Duodenal mucosa (tissue), 2 donors: Measurements from ENCODE around the gene WDFY3.
A peak's percentile ranks its signal among the peaks of the same experiment; 100 is the strongest.

Experiments
- H3K27ac ChIP-seq: one replicate; pipeline ENCODE4 v1.7.0; 2013; ENCODE audit warnings: low read depth, low read length
- H3K27me3 ChIP-seq, 2 donors: one replicate each; pipeline ENCODE4 v1.7.0; 2013; ENCODE audit warnings: low read length in 2 of 2, control low read depth in 1 of 2; ENCODE audit not compliant: insufficient read depth in 2 of 2, control insufficient read depth in 1 of 2
- H3K36me3 ChIP-seq, 2 donors: one replicate each; pipeline ENCODE4 v1.7.0; 2013; ENCODE audit warnings: low read length in 2 of 2, control low read depth in 1 of 2; ENCODE audit not compliant: insufficient read depth in 2 of 2, control insufficient read depth in 1 of 2
- H3K4me1 ChIP-seq, 2 donors: one replicate each; pipeline ENCODE4 v1.7.0; 2013; ENCODE audit warnings: low read length in 2 of 2, control low read depth in 1 of 2; ENCODE audit not compliant: insufficient read depth in 2 of 2, control insufficient read depth in 1 of 2
- H3K4me3 ChIP-seq, 2 donors: one replicate each; pipeline ENCODE4 v1.7.0; 2013; ENCODE audit warnings: low read length in 2 of 2, low read depth in 1 of 2
- H3K9ac ChIP-seq, 2 donors: one replicate each; pipeline ENCODE4 v1.7.0; 2013; ENCODE audit warnings: low read length in 2 of 2, low read depth in 1 of 2
- H3K9me3 ChIP-seq, 2 donors: one replicate each; pipeline ENCODE4 v1.7.0; 2013; ENCODE audit warnings: low read length in 2 of 2, control low read depth in 1 of 2; ENCODE audit not compliant: control insufficient read depth in 1 of 2

WDFY3 gene, protein sequence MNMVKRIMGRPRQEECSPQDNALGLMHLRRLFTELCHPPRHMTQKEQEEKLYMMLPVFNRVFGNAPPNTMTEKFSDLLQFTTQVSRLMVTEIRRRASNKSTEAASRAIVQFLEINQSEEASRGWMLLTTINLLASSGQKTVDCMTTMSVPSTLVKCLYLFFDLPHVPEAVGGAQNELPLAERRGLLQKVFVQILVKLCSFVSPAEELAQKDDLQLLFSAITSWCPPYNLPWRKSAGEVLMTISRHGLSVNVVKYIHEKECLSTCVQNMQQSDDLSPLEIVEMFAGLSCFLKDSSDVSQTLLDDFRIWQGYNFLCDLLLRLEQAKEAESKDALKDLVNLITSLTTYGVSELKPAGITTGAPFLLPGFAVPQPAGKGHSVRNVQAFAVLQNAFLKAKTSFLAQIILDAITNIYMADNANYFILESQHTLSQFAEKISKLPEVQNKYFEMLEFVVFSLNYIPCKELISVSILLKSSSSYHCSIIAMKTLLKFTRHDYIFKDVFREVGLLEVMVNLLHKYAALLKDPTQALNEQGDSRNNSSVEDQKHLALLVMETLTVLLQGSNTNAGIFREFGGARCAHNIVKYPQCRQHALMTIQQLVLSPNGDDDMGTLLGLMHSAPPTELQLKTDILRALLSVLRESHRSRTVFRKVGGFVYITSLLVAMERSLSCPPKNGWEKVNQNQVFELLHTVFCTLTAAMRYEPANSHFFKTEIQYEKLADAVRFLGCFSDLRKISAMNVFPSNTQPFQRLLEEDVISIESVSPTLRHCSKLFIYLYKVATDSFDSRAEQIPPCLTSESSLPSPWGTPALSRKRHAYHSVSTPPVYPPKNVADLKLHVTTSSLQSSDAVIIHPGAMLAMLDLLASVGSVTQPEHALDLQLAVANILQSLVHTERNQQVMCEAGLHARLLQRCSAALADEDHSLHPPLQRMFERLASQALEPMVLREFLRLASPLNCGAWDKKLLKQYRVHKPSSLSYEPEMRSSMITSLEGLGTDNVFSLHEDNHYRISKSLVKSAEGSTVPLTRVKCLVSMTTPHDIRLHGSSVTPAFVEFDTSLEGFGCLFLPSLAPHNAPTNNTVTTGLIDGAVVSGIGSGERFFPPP (N-terminal part only)

DNA sequence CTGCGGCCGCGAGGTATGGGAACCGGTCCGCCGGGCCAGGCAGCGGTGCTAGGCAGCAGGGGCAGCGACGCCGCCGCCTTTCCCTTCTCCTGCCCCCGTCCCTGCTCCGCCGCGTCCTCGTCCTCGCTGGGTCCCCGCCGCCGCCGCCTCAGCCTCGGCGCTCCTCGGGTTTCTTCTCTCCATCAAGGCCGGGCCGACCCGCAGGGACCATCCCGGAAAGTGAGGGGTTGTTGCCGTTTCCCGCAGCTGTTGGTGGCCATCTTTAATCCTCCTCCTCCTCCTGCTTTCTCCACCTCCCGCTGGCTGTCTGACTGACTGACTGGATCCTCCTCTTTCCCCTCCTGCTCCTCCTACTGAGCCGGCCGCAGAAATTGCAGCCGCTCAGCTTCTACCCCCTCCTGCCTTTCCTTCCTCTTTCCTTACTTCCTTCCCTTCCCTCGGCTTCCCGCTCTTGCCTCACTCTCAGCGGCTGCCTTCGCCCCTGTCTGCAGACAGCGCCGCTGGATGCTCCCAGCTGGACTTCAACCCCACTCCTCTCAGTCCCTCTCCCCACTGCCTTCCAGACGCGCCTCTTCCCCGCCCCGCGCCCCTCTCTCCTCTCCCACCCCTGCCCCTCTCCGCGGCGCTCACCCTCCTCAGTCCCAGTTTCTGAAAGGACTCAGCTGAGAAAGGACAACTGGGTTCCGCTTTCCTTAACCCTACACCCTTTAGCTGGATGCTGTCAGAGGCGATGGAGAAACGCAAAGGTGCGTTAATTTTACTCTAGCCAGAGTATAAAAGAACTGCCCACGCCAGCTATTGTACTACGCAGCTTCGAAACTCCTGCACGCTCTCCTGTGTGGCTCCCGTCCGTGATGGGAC is at the start of gene WDFY3:
Gene WDFY3, minus strand, starts transcription at position 309 of the 861 bp plus-strand sequence. CDS start 106,099 bp downstream, outside the sequence.
- H3K4me1 ChIP-seq, result peaks cover 7 to 14% of the 10 kb centered on the region in 2 donors

DNA sequence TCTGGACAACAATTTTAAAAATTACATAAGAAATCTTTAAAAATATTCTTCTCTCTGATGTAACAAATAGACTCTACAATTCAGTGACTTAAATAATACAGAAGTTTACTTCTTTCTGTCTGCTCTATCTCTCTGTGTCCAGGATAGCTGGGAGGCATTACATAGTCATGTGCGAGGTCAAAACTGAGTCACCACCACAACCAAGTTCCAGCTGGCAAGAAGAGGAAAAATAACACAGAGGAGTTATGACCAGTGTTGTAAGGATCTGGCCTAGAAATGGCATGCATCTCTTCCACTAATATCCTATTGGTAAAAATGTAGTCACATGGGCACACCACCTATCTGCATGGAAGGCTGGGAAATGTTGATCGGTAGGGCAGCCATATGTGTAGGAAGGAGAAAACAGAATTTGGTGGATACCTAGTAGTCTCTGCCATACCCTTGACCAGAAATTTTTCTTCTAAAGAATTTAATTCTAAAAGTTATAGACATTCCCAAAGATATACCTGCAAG is 39.4 kb upstream of the WDFY3 start:
- Histone ChIP-seq H3K4me3 (no peak overlapping the region), H3K27ac (no peak overlapping the region), H3K9me3 (no peaks in the 10 kb centered on the region), H3K9ac (no peak overlapping the region), H3K36me3 (no peaks in the 10 kb centered on the region), H3K4me1 (no peaks in the 10 kb centered on the region), H3K27me3 (no peaks in the 10 kb centered on the region)

More for the DNA sequence above, at the start of gene WDFY3:
- H3K27me3 ChIP-seq, result no peaks in the 10 kb centered on the region
- H3K4me3 ChIP-seq, result peak within 1 kb of the TSS; percentile 76 to 78
- no peaks in the 10 kb centered on the region for H3K9me3 ChIP-seq
- H3K27ac ChIP-seq, result peak within 1 kb of the TSS; percentile 81
- H3K36me3 ChIP-seq, result no peaks in the 10 kb centered on the region
- peak within 1 kb of the TSS; percentile 55 to 67 for H3K9ac ChIP-seq

DNA sequence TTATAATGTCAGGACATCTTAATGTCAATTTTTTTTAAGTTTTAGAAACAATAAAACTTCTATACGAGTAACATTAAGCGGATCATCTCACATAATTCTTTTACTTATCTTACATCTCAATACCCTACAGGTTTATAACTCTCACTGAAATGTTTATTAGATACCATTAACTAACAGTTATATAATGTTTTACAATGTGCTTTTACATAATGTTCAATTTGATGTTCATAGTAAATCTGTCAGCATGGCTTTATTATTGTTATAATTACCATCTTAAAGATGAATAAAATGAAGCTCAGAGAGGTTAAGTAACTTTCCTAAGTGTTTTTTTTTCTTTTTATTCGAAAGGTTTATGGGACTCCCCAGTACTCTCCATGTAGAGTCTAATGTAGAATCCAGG is 33.9 kb upstream of the WDFY3 start:
- Histone ChIP-seq H3K9ac (no peak overlapping the region), H3K27me3 (no peaks in the 10 kb centered on the region), H3K4me1 (no peaks in the 10 kb centered on the region)

DNA sequence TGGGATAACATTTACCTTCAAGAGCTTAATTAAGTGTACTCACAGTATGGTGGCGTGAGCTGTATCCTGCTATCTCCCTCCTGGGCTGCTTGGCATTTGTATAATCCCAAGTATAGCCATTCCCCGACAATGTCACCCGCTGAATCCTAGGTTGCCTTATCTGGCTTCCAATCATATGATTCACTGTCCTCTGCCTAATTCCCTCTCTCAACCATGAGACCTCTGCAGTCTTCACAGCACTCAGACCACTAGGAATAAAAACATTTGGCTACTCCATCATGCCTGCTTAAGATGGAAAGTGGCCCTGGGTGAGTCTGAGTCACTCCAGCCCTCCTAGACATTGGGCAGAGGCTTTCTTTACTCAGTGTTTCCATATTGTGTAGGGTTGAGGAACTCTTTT is 28.9 kb upstream of the WDFY3 start:
- H3K9me3 ChIP-seq, result no peaks in the 10 kb centered on the region
- no peaks in the 10 kb centered on the region for H3K4me1 ChIP-seq
- H3K4me3 ChIP-seq, result no peak overlapping the region
- H3K27ac ChIP-seq, result no peak overlapping the region
- H3K9ac ChIP-seq, result no peak overlapping the region
- H3K36me3 ChIP-seq, result no peaks in the 10 kb centered on the region
- no peaks in the 10 kb centered on the region for H3K27me3 ChIP-seq

More for the DNA sequence above, 33.9 kb upstream of the WDFY3 start:
- no peak overlapping the region for H3K4me3 ChIP-seq
- H3K27ac ChIP-seq, result no peak overlapping the region
- no peaks in the 10 kb centered on the region for H3K36me3 ChIP-seq
- no peaks in the 10 kb centered on the region for H3K9me3 ChIP-seq

DNA sequence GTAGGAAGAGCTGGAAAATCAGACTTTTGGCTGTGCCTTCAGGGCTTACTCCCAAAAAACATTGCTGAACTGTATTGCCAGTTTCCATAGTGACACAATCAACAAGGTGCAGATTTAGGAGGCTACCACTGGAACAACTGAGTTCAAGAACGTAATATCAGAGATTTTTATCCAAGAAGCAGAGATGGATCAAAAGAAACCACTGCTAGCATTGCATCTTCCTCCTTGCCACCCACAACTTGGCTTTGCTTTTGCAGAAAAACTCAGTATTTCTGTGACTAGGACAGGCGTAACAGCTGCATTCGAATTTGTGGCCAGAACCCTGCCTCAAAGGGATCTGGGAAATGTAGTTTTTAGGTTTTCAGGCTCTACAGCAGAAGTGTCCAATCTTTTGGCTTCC is 27.8 kb upstream of the WDFY3 start:
- H3K27ac ChIP-seq, result no peak overlapping the region
- H3K4me3 ChIP-seq, result no peak overlapping the region
- no peak overlapping the region for H3K9ac ChIP-seq

DNA sequence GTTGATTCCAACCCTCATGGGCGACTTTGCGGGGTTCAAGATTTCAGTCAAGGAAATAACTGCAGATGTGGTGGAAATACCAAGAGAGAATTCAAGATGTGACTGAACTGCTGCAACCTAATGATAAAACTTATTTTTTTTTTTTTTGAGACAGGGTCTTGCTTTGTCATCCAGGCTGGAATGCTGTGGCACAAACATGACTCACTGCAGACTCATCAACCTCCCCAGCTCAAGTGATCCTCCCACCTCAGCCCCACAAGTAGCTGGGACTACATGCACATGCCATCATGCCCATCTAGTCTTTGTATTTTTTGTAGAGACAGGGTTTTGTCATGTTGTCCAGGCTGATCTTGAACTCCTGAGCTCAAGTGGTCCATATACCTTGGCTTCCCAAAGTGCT is 19.5 kb upstream of the WDFY3 start:
- Histone ChIP-seq H3K27ac (no peak overlapping the region), H3K27me3 (no peaks in the 10 kb centered on the region), H3K4me1 (no peaks in the 10 kb centered on the region), H3K9ac (no peak overlapping the region), H3K4me3 (no peak overlapping the region), H3K9me3 (no peaks in the 10 kb centered on the region), H3K36me3 (no peaks in the 10 kb centered on the region)

More for the DNA sequence above, 27.8 kb upstream of the WDFY3 start:
- Histone ChIP-seq H3K27me3 (no peaks in the 10 kb centered on the region), H3K4me1 (no peaks in the 10 kb centered on the region), H3K9me3 (no peaks in the 10 kb centered on the region), H3K36me3 (no peaks in the 10 kb centered on the region)

DNA sequence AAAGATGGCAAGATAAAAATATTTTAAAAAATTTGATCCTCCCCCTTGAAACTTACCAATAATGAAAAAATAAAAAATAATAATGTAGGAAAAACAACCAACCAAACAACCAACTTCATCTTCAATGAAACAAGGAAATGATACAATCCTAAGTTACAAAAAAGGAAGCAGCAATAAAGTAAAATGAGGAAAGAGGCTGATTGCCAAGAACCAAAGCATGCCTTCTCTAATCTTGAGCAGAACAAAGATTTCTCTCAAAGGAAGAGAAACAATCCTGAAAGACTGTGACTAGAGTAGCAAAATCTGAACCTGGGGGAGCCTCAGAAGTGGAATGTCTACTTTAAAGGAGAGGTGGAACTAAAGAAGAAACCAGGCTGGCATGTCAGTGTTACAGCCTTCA is 10.9 kb upstream of the WDFY3 start:
- Histone ChIP-seq H3K9ac (no peak overlapping the region), H3K9me3 (no peaks in the 10 kb centered on the region), H3K4me3 (no peak overlapping the region), H3K27me3 (no peaks in the 10 kb centered on the region), H3K36me3 (no peaks in the 10 kb centered on the region), H3K27ac (no peak overlapping the region), H3K4me1 (no peaks in the 10 kb centered on the region)

DNA sequence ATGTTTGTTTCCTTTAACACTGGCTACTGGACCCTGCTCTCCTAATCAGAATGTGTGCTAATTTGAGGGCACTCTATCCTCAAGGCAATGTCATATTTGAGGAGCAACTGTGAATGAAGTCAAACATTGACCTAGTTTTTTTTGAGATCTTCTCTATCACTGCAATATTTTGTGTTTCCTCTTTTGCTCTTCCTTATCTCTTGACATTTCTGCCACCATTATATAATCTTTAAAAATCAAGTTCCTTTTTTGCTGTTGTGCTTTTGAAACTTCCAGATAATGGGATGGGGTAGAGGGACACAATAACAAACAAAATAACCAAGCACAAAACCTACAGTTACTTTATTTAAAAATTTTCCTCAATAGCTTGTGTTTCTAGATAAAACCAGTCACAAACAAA is 7.4 kb upstream of the WDFY3 start:
- Histone ChIP-seq H3K36me3 (no peaks in the 10 kb centered on the region), H3K4me3 (no peak overlapping the region), H3K9ac (no peak overlapping the region), H3K9me3 (no peaks in the 10 kb centered on the region), H3K27me3 (no peaks in the 10 kb centered on the region), H3K4me1 (no peaks in the 10 kb centered on the region), H3K27ac (no peak overlapping the region)

DNA sequence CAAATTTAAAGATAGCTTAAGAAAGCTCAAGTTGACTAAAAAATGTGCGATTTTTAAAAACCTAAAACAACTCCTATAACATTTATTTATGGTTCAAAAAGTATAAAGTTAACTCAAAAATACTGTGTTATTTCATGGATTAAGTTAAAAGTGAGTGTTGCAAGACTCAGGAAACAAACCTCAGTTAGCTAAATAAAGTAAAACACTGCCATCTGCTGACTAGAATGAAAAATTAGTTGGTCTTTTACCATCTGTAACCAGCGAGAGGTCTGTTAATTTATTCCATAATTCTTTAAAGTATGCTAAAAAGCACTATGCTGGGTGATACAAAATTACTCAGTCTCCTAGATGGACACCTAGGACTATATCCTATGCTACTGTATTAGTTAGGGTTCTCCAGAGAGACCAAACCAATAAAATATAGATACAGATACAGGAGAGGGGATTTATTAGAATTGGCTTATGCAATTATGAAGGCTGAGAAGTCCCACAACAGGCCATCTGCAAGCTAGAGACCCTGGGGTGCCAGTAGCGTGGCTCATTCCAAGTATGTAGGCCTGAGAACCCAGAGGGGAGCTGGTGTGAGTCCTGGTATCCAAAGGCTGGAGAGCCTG is 4.9 kb upstream of the WDFY3 start:
- no peaks in the 10 kb centered on the region for H3K27me3 ChIP-seq
- no peak overlapping the region for H3K9ac ChIP-seq
- no peak overlapping the region for H3K4me3 ChIP-seq
- no peaks in the 10 kb centered on the region for H3K36me3 ChIP-seq
- H3K9me3 ChIP-seq, result no peaks in the 10 kb centered on the region
- H3K27ac ChIP-seq, result no peak overlapping the region
- H3K4me1 ChIP-seq, result peaks cover 0 to 4% of the 10 kb centered on the region in 2 donors
